NK-92 (cell line): ENCODE results near the gene SPDYE4.

Experiments used
- DNase-seq: peaks from one replicate; lab custom pipeline; 2025; ENCODE audit not compliant: unreplicated experiment; lab: John Stamatoyannopoulos, UW

The SPDYE4 gene

DNA sequence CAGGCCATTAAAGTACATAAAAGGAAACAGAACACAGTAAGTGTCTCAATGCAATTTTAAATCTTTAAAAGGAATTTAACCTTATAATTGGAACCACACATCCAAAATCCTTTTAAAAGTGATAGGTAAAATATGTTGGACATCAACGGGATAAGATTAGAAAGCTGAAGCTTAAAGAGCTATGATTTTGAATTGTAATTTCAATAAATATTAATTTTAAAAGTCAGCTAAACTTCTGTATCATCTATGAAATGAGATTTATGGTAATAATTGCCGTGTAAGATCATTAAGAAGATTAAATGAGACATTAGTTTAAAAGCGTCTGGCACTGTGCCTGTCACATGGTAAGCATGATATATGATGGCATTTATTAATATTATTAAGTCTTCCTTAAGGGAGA, 45.0 kb downstream of the SPDYE4 start:
- DNase-seq: no peak

GRCh38 chr17:8712698-8713097, 45.6 kb downstream of the SPDYE4 start:
- no peak for DNase-seq

DNA sequence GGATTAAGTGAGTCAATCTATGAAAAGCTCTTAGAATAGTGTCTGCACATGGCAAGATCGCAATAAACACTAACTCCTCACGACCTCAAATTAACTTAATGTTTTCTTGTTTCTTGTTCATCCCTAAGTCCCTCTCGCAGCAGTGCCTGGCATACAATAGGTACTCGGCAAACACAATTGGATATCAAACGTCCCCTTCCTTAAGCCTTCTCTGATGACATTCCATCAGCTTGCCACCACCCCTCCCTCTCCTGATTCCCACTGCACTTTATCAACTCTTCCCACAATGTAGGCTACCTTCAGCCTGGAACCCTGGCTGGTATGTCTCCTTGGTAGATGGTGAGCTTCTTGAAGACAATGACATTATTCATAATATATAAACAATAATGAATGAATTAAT, 47.1 kb downstream of the SPDYE4 start:
- DNase-seq: no peak

- DNase-seq: no peak
Measured at GRCh38 chr17:8710813-8711212, 47.5 kb downstream of the SPDYE4 start.

GRCh38 chr17:8709006-8709405, 49.3 kb downstream of the SPDYE4 start:
- DNase-seq: no peak

DNA sequence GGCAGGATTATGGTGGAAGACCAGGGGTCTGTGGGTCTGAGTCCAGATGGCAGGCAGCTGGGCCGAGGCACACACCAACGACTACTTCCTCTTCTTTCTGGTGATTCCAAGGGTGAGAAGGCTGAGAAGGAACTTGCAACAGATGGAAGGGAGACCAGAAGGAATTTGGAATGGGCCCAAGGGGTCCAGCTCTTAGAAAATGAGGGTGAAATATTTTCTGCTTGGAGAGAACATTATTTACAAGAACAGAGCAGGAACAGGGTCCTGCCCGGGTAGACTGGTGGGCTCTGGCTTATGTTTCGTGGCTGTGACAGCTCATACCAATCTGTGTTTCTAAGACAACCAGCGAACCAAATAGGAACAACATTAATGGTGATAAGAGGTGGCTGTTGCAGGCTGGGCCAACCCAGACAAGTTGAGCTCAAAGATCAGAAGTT, 50.3 kb downstream of the SPDYE4 start:
- DNase-seq: no peak

DNA sequence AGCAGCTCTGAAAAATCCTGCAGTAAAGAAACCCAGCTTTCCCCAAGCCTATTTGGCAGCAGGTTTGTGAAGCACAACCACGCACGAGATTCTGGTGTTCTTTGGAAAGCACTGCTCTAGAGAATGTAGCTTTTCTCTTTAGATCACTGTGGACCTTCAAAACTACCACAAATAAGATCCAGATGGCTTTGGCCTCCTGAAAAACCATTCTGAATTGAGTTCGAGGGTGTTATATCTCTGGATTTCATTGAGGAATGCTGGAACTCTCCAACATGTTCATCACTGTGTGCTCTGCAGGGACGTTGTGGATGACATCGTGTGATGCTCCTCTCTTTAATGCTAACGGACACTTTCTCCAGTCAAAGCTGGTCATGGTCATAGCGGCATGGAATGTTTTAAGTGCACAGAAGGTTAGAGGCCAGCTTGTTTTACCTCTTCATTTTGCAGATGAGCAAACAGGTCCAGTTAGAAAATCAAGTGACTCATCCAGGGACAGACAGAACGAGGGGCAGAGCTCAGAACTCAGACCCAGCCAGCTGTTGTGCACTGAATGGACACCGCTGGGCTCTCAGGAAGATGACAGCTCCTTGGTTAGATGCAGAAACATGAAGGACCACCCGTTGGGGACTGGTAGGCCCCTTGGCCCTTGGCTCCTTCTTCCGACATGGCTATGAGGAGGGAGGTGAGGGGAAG, 50.9 kb downstream of the SPDYE4 start:
- DNase-seq: no peak

GRCh38 chr17:8706431-8706830, 51.9 kb downstream of the SPDYE4 start:
- no peak for DNase-seq

- DNase-seq: no peak
Measured at GRCh38 chr17:8705427-8705826, 52.9 kb downstream of the SPDYE4 start.

GRCh38 chr17:8703001-8703400, 55.3 kb downstream of the SPDYE4 start:
- no peak for DNase-seq

GRCh38 chr17:8701754-8702153, 56.6 kb downstream of the SPDYE4 start:
- no peak for DNase-seq

DNA sequence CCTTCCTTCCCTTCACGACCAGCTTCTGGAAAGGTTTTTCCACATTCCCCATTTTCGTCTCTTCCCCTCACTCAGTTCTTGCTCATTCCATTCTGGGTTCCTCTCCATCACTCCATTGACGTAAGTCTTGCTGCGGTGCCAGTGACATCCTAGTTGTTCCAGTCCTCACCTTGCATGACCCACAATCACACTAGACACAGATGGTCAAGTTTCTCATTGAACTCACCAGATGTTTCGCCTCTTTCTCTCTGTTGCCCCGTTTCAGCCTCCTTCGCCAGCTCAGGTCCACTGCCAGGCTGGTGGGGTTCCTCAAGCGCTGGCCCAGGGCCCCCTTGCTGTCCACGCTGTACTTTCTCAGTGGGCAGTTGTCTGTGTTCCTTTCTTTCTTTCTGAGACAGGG, 57.1 kb downstream of the SPDYE4 start:
- no peak for DNase-seq
